ENCODE results near the gene ATP13A3.

- TF ChIP-seq CTCF (IDR thresholded peaks at IDR 0.05) (no peak), POLR2A (IDR thresholded peaks at IDR 0.05) (no peak)
Observed at GRCh38 chr3:194434503-194434902, 52.3 kb downstream of the ATP13A3 start.

Measured in vagina (tissue), 2 donors.